Right lobe of liver (tissue), 6 donors: ENCODE data around the gene NAV2. TPM values are rescaled to one million over a fixed set of nuclear protein-coding genes. Genes with fewer than 3 reads are reported as not detected.

Source experiments
- ATAC-seq, 4 donors: fragments of 200-7000 bp; cut with Tn5 transposase; one replicate each; pipeline ENCODE4 v1.9.1; 2020; ENCODE audit warnings: mild to moderate bottlenecking in 4 of 4, moderate library complexity in 4 of 4
- DNase-seq, 3 donors: peaks; one replicate each; pipeline ENCODE4 v3.0.0-alpha.2; 2020
- H3K27ac ChIP-seq, 3 donors: fragments of 200-600 bp; one replicate each; pipeline ENCODE4 v1.8.0; 2022
- H3K27me3 ChIP-seq, 2 donors: fragments of 200-600 bp; one replicate each; pipeline ENCODE4 v1.8.0; 2022
- H3K36me3 ChIP-seq, 4 donors: fragments of 200-600 bp; sonication (generic) in 1 of 4; one replicate each; pipeline versions ENCODE4 v1.5.1 to v1.8.0; 2017 to 2022; ENCODE audit warnings: control low read depth in 1 of 4
- H3K4me1 ChIP-seq, 4 donors: fragments of 200-600 bp; sonication (generic) in 1 of 4; one replicate each; pipeline versions ENCODE4 v1.5.1 to v1.8.0; 2017 to 2022; ENCODE audit warnings: control low read depth in 1 of 4
- H3K4me3 ChIP-seq, 3 donors: fragments of 200-600 bp; one replicate each; pipeline ENCODE4 v1.8.0; 2022
- H3K9me3 ChIP-seq, 4 donors: fragments of 200-600 bp; sonication (generic) in 1 of 4; one replicate each; pipeline versions ENCODE4 v1.5.1 to v1.8.0; 2017 to 2022; ENCODE audit warnings: control low read depth in 1 of 4
- POLR2A ChIP-seq: fragments of 450-650 bp; IDR thresholded peaks from one replicate; pipeline ENCODE4 v1.6.1; 2017; ENCODE audit warnings: antibody characterized with exemption, mild to moderate bottlenecking
- WGBS: methylation state at CpG from one replicate; pipeline ENCODE4 v1.1.6; 2018; ENCODE audit warnings: low coverage, low lambda C conversion rate; ENCODE audit not compliant: insufficient coverage; ENCODE audit errors: missing lambda C conversion rate; 5-methylcytosine and 5-hydroxymethylcytosine counted together
- intact Hi-C, 2 donors: fragments of 100-400 bp; cut with DNase I; formaldehyde crosslinking; loops; one replicate each; pipeline versions ENCODE4 v1.11.2 to v1.14.1; 2022
- total RNA-seq, 6 experiments: library from RNA; depleted of rRNA in 2 of 6; stranded (reverse); fragments of >200 nt in 2 of 6; fragmentation: NEBNext Ultra II Directional in 3 of 6; extraction: Animal tissue kit (Norgen Biotek cat#: 25700) in 3 of 6; gene quantifications; one replicate each; pipeline versions ENCODE4 v1.1.0 to v1.2.4, GENCODE V29; 2016 to 2023
- TF ChIP-seq, protein P1 (sequence below), 4 donors: fragments of 200-600 bp in 3 of 4; fragments of 450-650 bp in 1 of 4; IDR thresholded peaks; one replicate each; pipeline versions ENCODE4 v1.5.1 to v1.8.0; 2016 to 2022; ENCODE audit warnings: antibody characterized with exemption in 4 of 4, mild to moderate bottlenecking in 2 of 4
- donor health status: DM: no; HTN: yes; CAD: no.
- donor health status: DM: no; HTN: no; CAD: no.
- donor health status: DM: no; HTN: no; CAD: no.
- donor health status: DM: no; HTN: yes; CAD: no.
- donor health status: DM: no; HTN: yes; CAD: no.

NAV2 gene
- total RNA-seq, 6 experiments from 2014 or later = 15.5 to 69.2 (median 37.1) TPM

DNA sequence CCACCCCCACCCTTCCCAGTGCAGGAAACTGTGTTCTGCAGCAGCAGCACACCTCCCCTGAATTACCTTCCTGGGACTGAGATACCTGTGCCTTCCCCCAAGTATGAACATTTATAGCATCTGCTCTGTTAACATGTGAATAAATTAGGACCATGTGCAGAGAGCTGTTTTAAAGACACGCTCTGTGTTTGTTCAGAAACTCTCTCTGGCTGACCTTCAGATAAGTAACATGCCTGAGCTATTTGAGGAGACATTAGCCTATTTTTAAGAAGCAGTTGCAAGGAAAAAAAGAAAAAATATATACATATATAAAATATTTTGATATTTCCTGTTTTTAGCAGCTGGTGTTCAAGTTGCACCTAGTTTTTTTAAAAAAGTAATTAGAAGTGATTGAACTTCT, 5.4 kb downstream of the NAV2 start:
- Histone ChIP-seq H3K27me3 (no peaks in the 10 kb centered on the region), H3K4me3 (no peak overlapping the region), H3K36me3 (no peaks in the 10 kb centered on the region), H3K4me1 (peaks cover 0 to 28% (median 12%) of the 10 kb centered on the region in 4 donors), H3K9me3 (no peaks in the 10 kb centered on the region), H3K27ac (no peak overlapping the region)
- 85% methylated on average over 1 of the region's 1 CpG for WGBS
- ATAC-seq (no peak), DNase-seq (no peak)
- no peak for TF ChIP-seq POLR2A
- TF ChIP-seq, protein P1, sequence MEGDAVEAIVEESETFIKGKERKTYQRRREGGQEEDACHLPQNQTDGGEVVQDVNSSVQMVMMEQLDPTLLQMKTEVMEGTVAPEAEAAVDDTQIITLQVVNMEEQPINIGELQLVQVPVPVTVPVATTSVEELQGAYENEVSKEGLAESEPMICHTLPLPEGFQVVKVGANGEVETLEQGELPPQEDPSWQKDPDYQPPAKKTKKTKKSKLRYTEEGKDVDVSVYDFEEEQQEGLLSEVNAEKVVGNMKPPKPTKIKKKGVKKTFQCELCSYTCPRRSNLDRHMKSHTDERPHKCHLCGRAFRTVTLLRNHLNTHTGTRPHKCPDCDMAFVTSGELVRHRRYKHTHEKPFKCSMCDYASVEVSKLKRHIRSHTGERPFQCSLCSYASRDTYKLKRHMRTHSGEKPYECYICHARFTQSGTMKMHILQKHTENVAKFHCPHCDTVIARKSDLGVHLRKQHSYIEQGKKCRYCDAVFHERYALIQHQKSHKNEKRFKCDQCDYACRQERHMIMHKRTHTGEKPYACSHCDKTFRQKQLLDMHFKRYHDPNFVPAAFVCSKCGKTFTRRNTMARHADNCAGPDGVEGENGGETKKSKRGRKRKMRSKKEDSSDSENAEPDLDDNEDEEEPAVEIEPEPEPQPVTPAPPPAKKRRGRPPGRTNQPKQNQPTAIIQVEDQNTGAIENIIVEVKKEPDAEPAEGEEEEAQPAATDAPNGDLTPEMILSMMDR (IDR thresholded peaks at IDR 0.05) = no peak
- intact Hi-C loops = no loop called here

DNA sequence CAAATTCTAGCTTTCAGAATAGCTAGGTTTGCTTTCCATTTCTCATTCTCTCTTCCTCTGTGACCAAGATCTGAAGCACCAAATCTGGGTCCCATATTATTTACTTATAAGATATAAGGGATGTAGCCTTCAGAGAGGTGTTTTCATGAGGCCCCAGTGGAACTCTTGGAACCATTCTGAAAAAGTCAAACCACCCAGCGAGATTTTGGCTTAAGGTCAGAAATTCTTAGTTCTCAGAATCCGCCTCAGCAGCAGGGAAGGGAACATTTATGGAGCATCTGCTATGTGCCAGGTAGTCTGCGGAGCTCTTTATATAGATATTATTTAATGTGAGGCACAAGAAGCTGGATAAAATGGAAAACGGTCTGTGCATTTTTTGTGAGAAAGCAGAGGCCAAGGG, 6.3 kb downstream of the NAV2 start:
- Histone ChIP-seq H3K36me3 (no peaks in the 10 kb centered on the region), H3K4me3 (no peak overlapping the region), H3K27me3 (no peaks in the 10 kb centered on the region), H3K27ac (no peak overlapping the region), H3K4me1 (peaks cover 0 to 28% (median 8%) of the 10 kb centered on the region in 4 donors), H3K9me3 (no peaks in the 10 kb centered on the region)
- no peak for TF ChIP-seq POLR2A
- TF ChIP-seq, protein P1 (IDR thresholded peaks at IDR 0.05) = no peak
- DNase-seq = no peak
- ATAC-seq = no peak
- WGBS = 89% methylated on average over 4 of the region's 4 CpGs
- intact Hi-C loops = no loop called here

DNA sequence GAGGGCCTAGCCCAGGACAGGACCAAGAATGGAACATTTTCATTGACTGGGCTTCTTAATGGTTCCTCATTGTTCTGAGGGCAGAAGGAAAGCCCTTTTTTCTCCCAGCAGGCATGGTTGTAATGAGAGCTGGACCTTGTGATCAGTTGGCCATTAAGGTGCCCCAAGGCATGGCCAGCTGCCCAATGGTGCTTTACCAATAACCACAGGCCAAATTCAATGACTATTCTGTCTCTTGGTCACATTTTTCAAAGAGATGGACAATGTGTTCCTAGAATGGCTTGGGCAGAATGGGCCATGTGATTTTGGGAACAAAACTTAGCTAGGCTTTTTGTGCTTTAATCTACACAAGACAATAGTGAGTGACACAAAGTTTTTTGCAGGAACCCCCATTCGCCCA, 7.3 kb downstream of the NAV2 start:
- Histone ChIP-seq H3K27ac (no peak overlapping the region), H3K4me1 (peaks cover 0 to 23% (median 4%) of the 10 kb centered on the region in 4 donors), H3K36me3 (no peaks in the 10 kb centered on the region), H3K4me3 (no peak overlapping the region), H3K9me3 (no peaks in the 10 kb centered on the region), H3K27me3 (no peaks in the 10 kb centered on the region)
- TF ChIP-seq POLR2A = no peak
- TF ChIP-seq, protein P1 (IDR thresholded peaks at IDR 0.05) = no peak
- ATAC-seq (no peak), DNase-seq (no peak)
- no CpG with 5 or more reads among the region's 1 CpG for WGBS
- intact Hi-C loops = no loop called here

DNA sequence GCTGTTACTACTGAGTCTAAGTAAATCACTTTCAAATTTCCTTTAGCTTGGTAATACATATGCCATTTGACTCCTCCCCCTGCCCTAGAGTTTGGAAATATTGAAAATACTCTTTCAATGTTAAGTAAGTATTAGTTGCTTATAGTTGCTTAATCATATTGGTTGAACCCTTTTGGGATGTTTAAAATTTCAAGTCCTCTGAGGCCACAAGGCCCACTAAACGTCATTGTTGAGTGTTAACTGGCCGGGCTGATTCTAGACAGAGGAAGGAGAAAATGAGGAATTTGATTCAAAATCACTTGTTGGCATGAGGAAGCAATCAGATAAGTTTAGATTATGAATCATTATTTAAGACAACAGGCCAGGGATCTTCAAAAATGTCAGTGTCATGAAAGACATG, 8.5 kb downstream of the NAV2 start:
- DNase-seq (no peak), ATAC-seq (no peak)
- WGBS = 75% methylated on average over 2 of the region's 2 CpGs
- no peak overlapping the region for H3K27ac ChIP-seq
- intact Hi-C loops = no loop called here
- no peaks in the 10 kb centered on the region for H3K9me3 ChIP-seq
- H3K4me3 ChIP-seq = no peak overlapping the region
- TF ChIP-seq, protein P1 (IDR thresholded peaks at IDR 0.05) = no peak
- no peak for TF ChIP-seq POLR2A
- H3K36me3 ChIP-seq = no peaks in the 10 kb centered on the region
- peaks cover 0 to 13% (median 0%) of the 10 kb centered on the region in 4 donors for H3K4me1 ChIP-seq
- no peaks in the 10 kb centered on the region for H3K27me3 ChIP-seq

DNA sequence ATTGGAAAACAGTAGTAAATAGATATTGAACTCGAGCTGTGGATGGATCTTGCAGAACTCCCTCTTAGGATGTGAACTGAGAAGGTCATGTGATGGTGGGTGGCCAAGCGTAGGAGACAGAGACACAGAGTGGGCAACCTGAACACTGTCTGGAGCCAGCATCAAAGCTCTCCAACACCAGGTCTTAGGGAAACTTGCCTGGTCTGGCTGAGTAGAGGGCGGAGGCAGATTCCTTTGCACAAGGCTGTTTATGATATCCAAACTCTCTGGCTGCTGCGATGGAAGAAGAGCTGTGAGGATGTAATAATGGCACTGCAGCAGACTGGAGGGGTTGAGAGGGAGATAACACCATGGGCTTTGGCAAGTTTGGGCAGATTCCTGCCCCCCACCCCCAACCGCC, 10.1 kb downstream of the NAV2 start:
- 90% methylated on average over 4 of the region's 5 CpGs for WGBS
- intact Hi-C loops = no loop called here
- H3K27me3 ChIP-seq = no peaks in the 10 kb centered on the region
- H3K4me3 ChIP-seq = no peak overlapping the region
- no peaks in the 10 kb centered on the region for H3K36me3 ChIP-seq
- no peak for ATAC-seq
- H3K9me3 ChIP-seq = no peaks in the 10 kb centered on the region
- no peak overlapping the region for H3K27ac ChIP-seq
- TF ChIP-seq, protein P1 (IDR thresholded peaks at IDR 0.05) = no peak
- no peak for TF ChIP-seq POLR2A
- H3K4me1 ChIP-seq = peaks cover 0 to 13% (median 0%) of the 10 kb centered on the region in 4 donors
- no peak for DNase-seq
